Measurements from ENCODE around the gene MYO5B.
"Not testable (repeated sequence)": the region's sequence is repeated elsewhere in the genome, so short reads cannot be mapped to it uniquely, and the experiment has no call there.

MYO5B gene

DNA sequence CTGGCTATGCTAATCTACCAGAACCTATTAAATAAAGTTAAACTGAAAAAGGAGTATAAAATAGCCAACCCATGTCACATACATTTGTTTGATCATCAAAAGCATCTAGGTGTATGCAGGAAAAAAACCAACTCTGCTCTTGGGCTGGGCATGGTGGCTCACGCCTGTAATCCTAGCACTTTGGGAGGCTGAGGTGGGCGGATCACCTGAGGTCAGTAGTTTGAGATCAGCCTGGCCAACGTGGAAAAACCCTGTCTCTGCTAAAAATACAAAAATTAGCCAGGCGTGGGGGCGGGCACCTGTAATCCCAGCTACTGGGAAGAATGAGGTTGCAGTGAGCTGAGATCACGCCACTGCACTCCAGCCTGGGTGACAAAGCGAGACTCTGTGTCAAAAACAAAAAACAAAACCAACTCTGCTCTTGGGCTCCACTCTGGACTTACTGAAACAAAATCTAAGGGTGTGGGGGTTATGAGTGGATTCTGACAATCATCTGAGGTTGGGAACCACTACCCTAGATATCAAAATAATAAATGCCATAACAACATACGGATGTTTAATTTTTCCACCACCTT, 405.3 kb downstream of the MYO5B start:
- DNase-seq (ENCODE audit: low read depth), result not testable (repeated sequence)

DNA sequence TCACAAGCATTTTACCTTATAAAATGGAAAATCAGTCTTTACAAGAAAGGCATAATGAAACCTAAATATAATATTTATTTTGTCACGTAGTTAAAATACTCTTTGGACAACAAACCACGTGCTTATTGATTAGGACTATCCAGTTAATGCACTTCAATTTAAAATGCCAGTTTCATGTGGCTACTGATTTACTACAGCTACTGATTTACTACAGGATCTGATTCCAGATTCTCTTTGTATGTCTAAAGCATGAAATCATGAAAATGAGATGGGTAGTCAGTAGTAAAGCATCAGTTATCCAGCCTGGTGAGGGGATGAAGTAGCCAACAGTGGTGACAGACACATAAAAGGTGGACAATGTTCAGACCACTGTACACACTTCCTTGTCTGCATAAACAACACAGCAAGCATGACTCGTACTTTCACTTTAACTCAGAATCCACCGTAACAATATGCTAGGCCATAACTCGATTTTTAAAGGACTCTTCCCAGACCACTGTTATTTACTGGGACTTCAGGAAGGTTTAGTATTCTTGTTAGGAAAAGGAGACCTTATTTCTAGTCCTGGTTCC, 406.5 kb downstream of the MYO5B start:
- no peak for DNase-seq (ENCODE audit: low read depth)

DNA sequence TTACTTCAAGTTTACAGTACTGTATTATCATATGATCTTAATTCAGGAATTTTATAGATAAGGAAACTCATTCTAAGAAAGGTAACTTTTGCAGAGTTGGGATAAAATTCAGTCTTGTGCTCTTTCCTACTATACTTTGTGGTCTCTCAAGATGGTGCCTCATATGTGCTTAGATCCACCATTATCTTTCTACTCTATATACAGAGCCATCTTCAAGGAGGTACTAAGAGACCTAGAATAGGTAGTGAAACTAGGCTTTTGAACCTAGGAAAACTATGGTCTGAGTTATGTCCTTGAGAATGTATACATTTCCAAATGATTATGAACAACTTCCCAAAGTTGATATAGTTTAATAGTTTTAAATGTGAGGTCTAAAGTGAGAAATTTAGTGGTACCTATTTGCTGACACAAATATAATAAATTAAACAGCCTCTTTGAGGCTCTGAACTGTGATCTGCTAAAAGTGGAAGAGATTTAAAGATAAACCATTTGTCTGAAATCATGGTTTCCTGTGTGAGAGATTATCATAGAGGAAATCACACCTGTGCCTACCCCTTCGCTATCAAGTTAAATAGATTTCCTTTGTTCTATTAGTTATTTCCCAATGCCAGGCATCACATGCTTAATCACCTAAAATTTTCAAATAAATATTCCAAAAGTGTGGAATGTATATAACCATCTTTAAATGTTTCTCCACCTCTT, 408.8 kb downstream of the MYO5B start:
- DNase-seq (ENCODE audit: low read depth), result no peak

DNA sequence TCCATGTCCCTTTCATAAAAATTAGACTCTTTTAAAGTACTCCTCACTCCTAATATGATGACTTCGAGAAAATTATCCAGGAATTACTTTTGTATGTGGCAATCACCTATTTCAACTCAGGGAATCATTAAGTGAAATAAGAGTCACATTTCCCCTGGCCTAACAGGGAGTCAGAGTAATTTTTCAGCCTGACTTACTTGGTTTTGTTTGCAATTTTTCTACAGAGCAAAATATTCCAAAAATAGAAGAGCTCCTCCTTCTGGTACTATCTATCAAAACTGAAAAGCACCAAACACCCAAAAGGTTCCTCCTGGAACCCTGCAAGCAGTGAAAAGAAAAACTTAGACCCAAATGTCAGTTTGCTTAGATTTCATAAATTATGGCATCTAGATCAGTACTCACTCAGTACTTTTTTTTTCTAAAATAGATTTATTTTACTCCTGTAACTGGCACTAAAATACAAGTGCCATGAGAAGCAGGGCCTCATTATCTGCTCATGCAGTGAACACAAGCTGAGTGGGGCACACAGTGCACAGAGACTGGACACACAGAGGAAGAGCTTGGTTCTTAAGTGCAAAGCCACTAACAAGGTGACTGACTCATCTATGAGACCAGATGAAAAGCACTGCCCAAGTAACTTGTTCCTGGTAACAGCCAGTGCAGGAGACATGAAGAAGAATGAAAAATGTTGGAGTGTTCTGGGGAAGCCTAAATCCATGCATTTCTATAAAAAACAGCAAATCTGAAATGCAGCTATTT, 410.3 kb downstream of the MYO5B start:
- no peak for DNase-seq (ENCODE audit: low read depth)

DNA sequence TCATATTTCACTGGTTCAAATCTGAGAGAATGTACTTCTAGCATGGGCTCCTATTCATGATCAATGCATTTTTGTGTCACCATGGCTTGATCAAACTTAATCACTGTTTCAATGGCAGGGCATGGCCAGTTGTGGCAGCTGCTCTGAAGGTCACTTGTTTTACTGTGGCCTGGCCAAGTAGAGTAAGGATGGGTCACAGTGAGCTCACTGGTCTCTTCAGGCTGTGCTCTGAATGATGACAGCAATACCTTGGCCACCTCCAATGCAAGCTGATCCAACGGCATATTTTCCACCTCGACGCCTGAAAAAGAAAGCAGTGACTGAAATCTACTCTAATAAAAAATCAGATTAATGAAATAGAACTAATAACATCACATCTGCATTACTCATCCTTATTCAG, 411.3 kb downstream of the MYO5B start:
- not testable (repeated sequence) for DNase-seq (ENCODE audit: low read depth)

DNA sequence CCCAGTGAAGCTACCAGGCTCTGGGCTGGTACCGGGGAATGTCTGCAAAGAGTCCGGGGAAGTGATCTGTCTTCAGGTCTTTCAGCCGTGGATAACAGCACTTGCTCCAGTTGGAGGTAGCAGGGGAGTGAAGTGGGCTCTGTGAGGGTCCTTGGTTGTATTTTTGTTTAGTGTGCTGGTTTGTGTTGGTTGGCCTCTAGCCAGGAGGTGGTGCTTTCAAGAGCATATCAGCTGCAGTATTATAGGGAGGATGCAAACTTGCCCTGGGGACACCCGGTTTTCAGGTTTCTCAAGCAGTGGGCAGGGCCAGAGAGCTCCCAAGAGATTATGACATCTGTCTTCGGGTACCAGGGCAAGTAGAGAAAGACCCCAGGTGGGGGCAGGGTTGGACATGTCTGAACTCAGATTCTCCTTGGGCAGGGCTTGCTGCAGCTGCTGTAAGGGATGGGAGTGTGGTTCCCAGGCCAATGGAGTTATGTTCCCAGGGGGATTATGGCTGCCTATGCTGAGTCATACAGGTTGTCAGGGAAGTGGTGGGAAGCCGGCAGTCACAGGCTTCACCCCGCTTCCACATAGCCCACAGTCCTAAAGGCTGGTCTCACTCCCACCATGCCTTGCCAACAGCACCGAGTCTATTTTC, 416.0 kb downstream of the MYO5B start:
- DNase-seq (ENCODE audit: low read depth), result no peak

Data from stimulated activated CD8-positive, alpha-beta memory T cell treated with anti-CD3 and anti-CD28 coated beads, Interleukin-15, amount 100 ng/mL, for 1 hour (primary cell).